ENCODE data around the gene VPS26C. TPM values are rescaled to one million over a fixed set of nuclear protein-coding genes. Genes with fewer than 3 reads are reported as not detected.

The VPS26C gene
- total RNA-seq, 6 experiments from 2014 or later = 27.4 to 52.3 (median 31.3) TPM

DNA sequence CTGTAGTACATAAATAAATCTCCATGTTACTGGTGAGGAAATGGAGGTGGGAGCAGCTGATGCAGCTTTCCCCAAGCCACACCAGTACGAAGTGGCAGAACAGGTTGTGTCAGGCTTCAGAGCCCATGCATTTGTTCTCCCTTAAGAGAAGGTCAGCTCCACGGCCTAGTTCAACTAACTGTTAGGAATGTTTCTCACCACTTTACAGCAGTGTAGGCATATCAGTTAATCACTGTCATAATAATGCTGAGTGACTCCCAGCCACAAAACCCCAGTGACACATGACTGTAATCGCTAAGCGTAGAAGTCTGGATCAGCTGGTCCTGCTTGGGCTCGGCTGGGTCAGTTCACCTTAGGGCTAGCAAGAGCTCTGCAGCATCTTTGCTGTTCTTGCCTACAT lies 90.4 kb downstream of the VPS26C start:
- Histone ChIP-seq H3K4me3 (no peak overlapping the region), H3K36me3 (peaks cover 2 to 41% (median 8%) of the 10 kb centered on the region in 4 donors), H3K9me3 (no peaks in the 10 kb centered on the region), H3K4me1 (no peaks in the 10 kb centered on the region), H3K27me3 (no peaks in the 10 kb centered on the region), H3K27ac (no peak overlapping the region)
- intact Hi-C loops (cut with DNase I) = no loop called here
- ATAC-seq = no peak
- 88% methylated on average over 2 of the region's 5 CpGs for WGBS (ENCODE audit: insufficient coverage, low coverage, low lambda C conversion rate, missing lambda C conversion rate)
- DNase-seq = no peak
- TF ChIP-seq, protein P1, sequence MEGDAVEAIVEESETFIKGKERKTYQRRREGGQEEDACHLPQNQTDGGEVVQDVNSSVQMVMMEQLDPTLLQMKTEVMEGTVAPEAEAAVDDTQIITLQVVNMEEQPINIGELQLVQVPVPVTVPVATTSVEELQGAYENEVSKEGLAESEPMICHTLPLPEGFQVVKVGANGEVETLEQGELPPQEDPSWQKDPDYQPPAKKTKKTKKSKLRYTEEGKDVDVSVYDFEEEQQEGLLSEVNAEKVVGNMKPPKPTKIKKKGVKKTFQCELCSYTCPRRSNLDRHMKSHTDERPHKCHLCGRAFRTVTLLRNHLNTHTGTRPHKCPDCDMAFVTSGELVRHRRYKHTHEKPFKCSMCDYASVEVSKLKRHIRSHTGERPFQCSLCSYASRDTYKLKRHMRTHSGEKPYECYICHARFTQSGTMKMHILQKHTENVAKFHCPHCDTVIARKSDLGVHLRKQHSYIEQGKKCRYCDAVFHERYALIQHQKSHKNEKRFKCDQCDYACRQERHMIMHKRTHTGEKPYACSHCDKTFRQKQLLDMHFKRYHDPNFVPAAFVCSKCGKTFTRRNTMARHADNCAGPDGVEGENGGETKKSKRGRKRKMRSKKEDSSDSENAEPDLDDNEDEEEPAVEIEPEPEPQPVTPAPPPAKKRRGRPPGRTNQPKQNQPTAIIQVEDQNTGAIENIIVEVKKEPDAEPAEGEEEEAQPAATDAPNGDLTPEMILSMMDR (IDR thresholded peaks at IDR 0.05) = no peak
- no peak for TF ChIP-seq POLR2A (IDR thresholded peaks at IDR 0.05)

Small RNAs within 50 kb of the gene (small RNA-seq; reads per million reads assigned to genes)
- gene RN7SL678P = 0 reads per million in 2 experiments

Other genes with a start within 250 kb of the VPS26C start
- gene PIGP, start 194.3 kb downstream of the VPS26C start, total RNA-seq = 10 to 100 TPM; 11.3 to 19.0 (median 17.3) TPM
- 10 to 100 TPM; 46.7 to 68.7 (median 54.2) TPM for gene TTC3, start 194.1 kb downstream of the VPS26C start, total RNA-seq
- gene DYRK1A, start 99.4 kb upstream of the VPS26C start, total RNA-seq = 10 to 100 TPM; 20.6 to 32.5 (median 25.7) TPM

Data from right lobe of liver (tissue), 6 donors.